GM18868 (cell line): ENCODE data around the gene TIGD3.

Source experiments
- ATAC-seq: cut with Tn5 transposase; IDR thresholded peaks from one replicate; pipeline ENCODE4 v1.9.1; 2021; ENCODE audit warnings: mild to moderate bottlenecking, moderate library complexity; ENCODE audit not compliant: unreplicated experiment

Gene TIGD3

GRCh38 chr11:65404210-65404609 is 49.7 kb downstream of the TIGD3 start:
- no peak for ATAC-seq

GRCh38 chr11:65404638-65405339 is 50.2 kb downstream of the TIGD3 start:
- no peak for ATAC-seq
